ENCODE data around the gene FEZF2. TPM values are rescaled to one million over a fixed set of nuclear protein-coding genes. Genes with fewer than 3 reads are reported as not detected.

Gene FEZF2
- total and polyA plus RNA-seq, 4 donors: not detected

DNA sequence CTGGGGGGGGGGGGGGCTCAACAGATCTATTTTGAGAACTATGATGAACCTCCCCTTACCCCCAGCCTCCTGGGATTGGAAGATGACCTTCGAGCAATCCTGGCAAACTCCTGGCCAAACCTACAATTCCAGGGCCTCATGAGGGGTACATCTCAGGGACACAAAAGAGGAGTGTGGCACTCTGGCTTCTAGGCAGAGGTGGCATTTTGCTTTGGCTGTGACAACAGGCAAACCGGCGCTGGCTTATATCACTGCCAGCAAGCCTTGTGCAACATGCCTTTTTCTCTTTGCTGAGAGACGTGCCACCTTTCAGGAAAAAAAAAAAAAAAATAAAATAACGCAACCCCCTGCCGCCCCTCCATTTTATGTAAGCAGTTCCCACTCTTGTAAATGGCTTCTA lies 31.8 kb upstream of the FEZF2 start:
- TF ChIP-seq, protein P1, sequence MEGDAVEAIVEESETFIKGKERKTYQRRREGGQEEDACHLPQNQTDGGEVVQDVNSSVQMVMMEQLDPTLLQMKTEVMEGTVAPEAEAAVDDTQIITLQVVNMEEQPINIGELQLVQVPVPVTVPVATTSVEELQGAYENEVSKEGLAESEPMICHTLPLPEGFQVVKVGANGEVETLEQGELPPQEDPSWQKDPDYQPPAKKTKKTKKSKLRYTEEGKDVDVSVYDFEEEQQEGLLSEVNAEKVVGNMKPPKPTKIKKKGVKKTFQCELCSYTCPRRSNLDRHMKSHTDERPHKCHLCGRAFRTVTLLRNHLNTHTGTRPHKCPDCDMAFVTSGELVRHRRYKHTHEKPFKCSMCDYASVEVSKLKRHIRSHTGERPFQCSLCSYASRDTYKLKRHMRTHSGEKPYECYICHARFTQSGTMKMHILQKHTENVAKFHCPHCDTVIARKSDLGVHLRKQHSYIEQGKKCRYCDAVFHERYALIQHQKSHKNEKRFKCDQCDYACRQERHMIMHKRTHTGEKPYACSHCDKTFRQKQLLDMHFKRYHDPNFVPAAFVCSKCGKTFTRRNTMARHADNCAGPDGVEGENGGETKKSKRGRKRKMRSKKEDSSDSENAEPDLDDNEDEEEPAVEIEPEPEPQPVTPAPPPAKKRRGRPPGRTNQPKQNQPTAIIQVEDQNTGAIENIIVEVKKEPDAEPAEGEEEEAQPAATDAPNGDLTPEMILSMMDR (IDR thresholded peaks at IDR 0.05; ENCODE audit: control extremely low read depth, extremely low read depth): no peak
- Histone ChIP-seq H3K4me3 (no peak overlapping the region), H3K9me3 (ENCODE audit: control insufficient read depth in 4 of 4, insufficient read depth in 3 of 4, low read length in 3 of 4) (no peaks in the 10 kb centered on the region), H3K9ac (ENCODE audit: insufficient read depth in 1 of 2, low read length in 2 of 2) (no peak overlapping the region), H3K4me1 (ENCODE audit: control insufficient read depth in 5 of 5, insufficient read depth in 5 of 5, low read length in 5 of 5) (no peaks in the 10 kb centered on the region), H3K36me3 (ENCODE audit: control insufficient read depth in 4 of 4, insufficient read depth in 4 of 4, low read length in 4 of 4) (no peaks in the 10 kb centered on the region), H3K27me3 (ENCODE audit: control insufficient read depth in 3 of 3, insufficient read depth in 3 of 3, low read length in 2 of 3) (peaks cover 0 to 12% (median 4%) of the 10 kb centered on the region in 3 donors), H3K27ac (ENCODE audit: low read depth in 1 of 2, low read length in 1 of 2) (no peak overlapping the region)
- DNase-seq (no peak), ATAC-seq (ENCODE audit: insufficient read depth, low FRiP score) (no peak)
- 90 to 96% methylated on average over 6 of the region's 6 CpGs for WGBS, 2 donors

DNA sequence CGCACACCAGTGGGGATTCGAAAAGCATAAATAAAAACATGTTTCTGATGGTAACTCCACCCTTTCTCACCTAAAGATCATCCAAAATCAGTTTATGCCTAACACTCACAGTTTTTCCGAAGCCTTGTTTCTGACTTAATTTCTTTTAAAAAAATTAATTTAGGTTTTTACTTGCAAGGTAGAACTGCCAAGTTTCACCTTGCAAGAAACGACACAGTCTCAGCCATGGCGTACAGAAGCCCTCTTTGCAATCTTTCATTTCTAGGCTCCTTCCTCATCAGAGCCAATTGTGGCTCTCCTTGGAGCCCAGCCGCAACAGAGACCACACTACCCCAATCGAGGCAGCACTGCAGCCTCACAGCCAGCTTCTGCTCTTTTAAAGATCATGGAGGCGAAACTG lies 31.0 kb upstream of the FEZF2 start:
- H3K4me3 ChIP-seq: no peak overlapping the region
- H3K4me1 ChIP-seq (ENCODE audit: control insufficient read depth in 5 of 5, insufficient read depth in 5 of 5, low read length in 5 of 5): no peaks in the 10 kb centered on the region
- H3K27ac ChIP-seq (ENCODE audit: low read depth in 1 of 2, low read length in 1 of 2): no peak overlapping the region
- 84 to 90% methylated on average over 8 of the region's 8 CpGs for WGBS, 2 donors
- DNase-seq (no peak), ATAC-seq (ENCODE audit: insufficient read depth, low FRiP score) (no peak)
- no peaks in the 10 kb centered on the region for H3K9me3 ChIP-seq (ENCODE audit: control insufficient read depth in 4 of 4, insufficient read depth in 3 of 4, low read length in 3 of 4)
- H3K36me3 ChIP-seq (ENCODE audit: control insufficient read depth in 4 of 4, insufficient read depth in 4 of 4, low read length in 4 of 4): no peaks in the 10 kb centered on the region
- peaks cover 0 to 14% (median 4%) of the 10 kb centered on the region in 3 donors for H3K27me3 ChIP-seq (ENCODE audit: control insufficient read depth in 3 of 3, insufficient read depth in 3 of 3, low read length in 2 of 3)
- TF ChIP-seq, protein P1 (IDR thresholded peaks at IDR 0.05; ENCODE audit: control extremely low read depth, extremely low read depth): no peak
- no peak overlapping the region for H3K9ac ChIP-seq (ENCODE audit: insufficient read depth in 1 of 2, low read length in 2 of 2)

DNA sequence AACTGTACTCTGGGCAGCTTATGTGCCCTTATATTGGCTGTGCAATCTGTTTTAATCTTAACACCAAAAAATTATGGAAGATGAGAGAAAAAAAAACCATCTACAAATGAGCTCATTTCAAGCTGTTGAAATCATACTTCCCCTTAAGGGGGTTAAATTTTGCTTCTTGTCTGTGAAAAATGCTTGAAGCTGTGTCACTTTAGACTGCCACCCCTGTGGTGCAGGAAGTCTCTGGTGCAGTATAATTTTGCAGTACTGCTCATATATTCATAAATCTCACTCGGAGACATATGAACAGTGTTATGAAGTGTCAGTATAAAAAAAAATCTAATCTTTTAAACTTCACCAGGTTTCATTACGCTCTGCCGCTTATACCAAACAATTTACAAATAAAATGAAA lies 30.4 kb upstream of the FEZF2 start:
- DNase-seq (no peak), ATAC-seq (ENCODE audit: insufficient read depth, low FRiP score) (no peak)
- Histone ChIP-seq H3K9me3 (ENCODE audit: control insufficient read depth in 4 of 4, insufficient read depth in 3 of 4, low read length in 3 of 4) (no peaks in the 10 kb centered on the region), H3K4me3 (no peak overlapping the region), H3K27ac (ENCODE audit: low read depth in 1 of 2, low read length in 1 of 2) (no peak overlapping the region), H3K4me1 (ENCODE audit: control insufficient read depth in 5 of 5, insufficient read depth in 5 of 5, low read length in 5 of 5) (no peaks in the 10 kb centered on the region), H3K36me3 (ENCODE audit: control insufficient read depth in 4 of 4, insufficient read depth in 4 of 4, low read length in 4 of 4) (no peaks in the 10 kb centered on the region), H3K9ac (ENCODE audit: insufficient read depth in 1 of 2, low read length in 2 of 2) (no peak overlapping the region), H3K27me3 (ENCODE audit: control insufficient read depth in 3 of 3, insufficient read depth in 3 of 3, low read length in 2 of 3) (peaks cover 0 to 19% (median 4%) of the 10 kb centered on the region in 3 donors)
- 81 to 87% methylated on average over 3 of the region's 3 CpGs for WGBS, 2 donors
- TF ChIP-seq, protein P1 (IDR thresholded peaks at IDR 0.05; ENCODE audit: control extremely low read depth, extremely low read depth): no peak

Measured in lung (tissue), 12 donors.